Nephron progenitor cell (in vitro differentiated cells): ENCODE measurements around the gene MICALL1.
"Not testable (repeated sequence)": the region's sequence is repeated elsewhere in the genome, so short reads cannot be mapped to it uniquely, and the experiment has no call there.

Source experiments
- DNase-seq: peaks from one replicate; pipeline ENCODE4 v3.0.0; 2021
- H3K27ac Mint-ChIP-seq: 2 replicates; pipeline ENCODE4 v1.8.0; 2021; ENCODE audit warnings: mild to moderate bottlenecking, moderate library complexity, mixed read lengths
- H3K27me3 Mint-ChIP-seq: 2 replicates; pipeline ENCODE4 v1.8.0; 2021; ENCODE audit warnings: mild to moderate bottlenecking, low read depth, mixed read lengths; ENCODE audit not compliant: poor library complexity
- H3K36me3 Mint-ChIP-seq: 2 replicates; pipeline ENCODE4 v1.8.0; 2021; ENCODE audit warnings: low read depth, mixed read lengths
- H3K4me1 Mint-ChIP-seq: 2 replicates; pipeline ENCODE4 v1.8.0; 2021; ENCODE audit warnings: mixed read lengths
- H3K4me3 Mint-ChIP-seq: 2 replicates; pipeline ENCODE4 v1.8.0; 2021; ENCODE audit warnings: mild to moderate bottlenecking, moderate library complexity, mixed read lengths
- H3K9me3 Mint-ChIP-seq: 2 replicates; pipeline ENCODE4 v1.8.0; 2021; ENCODE audit warnings: mild to moderate bottlenecking, moderate library complexity, mixed read lengths
- CTCF ChIP-seq: fragments of 200-600 bp; sonication (generic); IDR thresholded peaks from 2 replicates; pipeline ENCODE4 v1.5.0; 2021; ENCODE audit warnings: antibody characterized with exemption

Gene MICALL1

DNA sequence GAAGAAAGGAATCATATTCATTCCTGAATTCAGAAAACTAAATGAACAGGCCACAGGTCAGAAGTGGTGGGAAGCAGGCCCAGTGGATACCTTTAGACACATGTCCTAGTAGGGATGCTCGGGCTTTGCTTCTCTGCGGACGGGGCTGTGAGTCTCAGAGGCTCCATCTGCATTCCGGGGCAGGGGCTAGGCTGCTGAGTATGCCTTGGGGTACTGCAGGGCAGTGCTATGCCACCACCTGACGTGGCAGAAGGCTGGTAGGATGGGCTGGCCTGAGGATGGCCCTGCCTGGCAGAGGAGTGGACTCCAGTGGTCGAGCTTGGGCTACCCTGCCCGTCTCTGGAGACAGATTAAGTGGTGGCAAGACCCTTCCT is 37.7 kb downstream of the MICALL1 start:
- no peak for TF ChIP-seq CTCF
- Mint-ChIP-seq H3K4me3 (no peak overlapping the region), H3K9me3 (no peaks in the 10 kb centered on the region), H3K27ac (no peak overlapping the region), H3K36me3 (peaks cover 18% of the 10 kb centered on the region), H3K27me3 (peaks cover 2% of the 10 kb centered on the region), H3K4me1 (peaks cover 9% of the 10 kb centered on the region)
- DNase-seq = no peak

DNA sequence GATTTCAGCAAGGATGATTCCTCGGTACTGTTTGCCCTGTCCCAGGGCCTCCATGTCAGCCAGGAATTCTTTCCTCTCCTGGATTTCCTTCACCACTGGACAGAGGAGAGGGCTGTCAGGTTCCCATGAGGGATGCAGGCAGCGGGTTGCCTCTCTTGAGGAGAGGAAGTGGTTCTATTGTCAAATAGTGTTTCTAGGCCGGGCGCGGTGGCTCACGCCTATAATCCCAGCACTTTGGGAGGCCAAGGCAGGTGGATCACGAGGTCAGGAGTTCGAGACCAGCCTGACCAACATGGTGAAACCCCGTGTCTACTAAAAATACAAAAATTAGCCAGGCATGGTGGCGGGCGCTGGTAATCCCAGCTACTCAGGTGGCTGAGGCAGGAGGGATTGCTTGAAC is 38.3 kb downstream of the MICALL1 start:
- not testable (repeated sequence) for H3K27me3 Mint-ChIP-seq, DNase-seq, H3K9me3 Mint-ChIP-seq, H3K27ac Mint-ChIP-seq, H3K4me1 Mint-ChIP-seq, H3K4me3 Mint-ChIP-seq
- peaks cover 18% of the 10 kb centered on the region for H3K36me3 Mint-ChIP-seq

DNA sequence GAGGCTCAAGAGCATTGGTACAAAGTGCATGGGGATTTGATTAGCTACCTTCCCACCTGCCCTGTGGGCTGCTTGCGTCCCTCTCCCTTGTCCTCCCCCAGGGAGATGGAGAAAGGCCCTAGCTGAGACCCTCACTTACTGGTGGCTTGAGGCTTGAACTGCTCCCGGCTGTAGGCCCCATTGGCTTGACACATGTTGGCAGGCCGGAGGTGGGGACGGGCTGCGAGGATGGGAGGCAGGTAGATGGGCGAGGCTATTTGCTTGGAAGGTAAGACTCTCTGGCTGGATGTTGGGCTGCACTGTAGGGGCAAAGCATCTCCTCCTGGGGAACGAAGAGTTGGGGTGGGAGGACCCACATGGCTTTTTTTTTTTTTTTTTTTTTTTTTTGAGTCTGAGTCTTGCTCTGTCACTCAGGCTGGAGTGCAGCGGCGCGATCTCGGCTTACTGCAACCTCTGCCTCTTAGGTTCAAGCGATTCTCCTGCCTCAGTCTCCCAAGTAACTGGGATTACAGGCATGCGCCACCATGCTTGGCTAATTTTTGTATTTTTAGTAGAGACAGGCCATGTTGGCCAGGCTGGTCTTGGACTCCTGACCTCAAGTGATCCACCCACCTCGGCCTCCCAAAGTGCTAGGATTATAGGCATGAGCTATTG is 41.2 kb downstream of the MICALL1 start:
- H3K4me1 Mint-ChIP-seq = peaks cover 20% of the 10 kb centered on the region
- H3K4me3 Mint-ChIP-seq = not testable (repeated sequence)

DNA sequence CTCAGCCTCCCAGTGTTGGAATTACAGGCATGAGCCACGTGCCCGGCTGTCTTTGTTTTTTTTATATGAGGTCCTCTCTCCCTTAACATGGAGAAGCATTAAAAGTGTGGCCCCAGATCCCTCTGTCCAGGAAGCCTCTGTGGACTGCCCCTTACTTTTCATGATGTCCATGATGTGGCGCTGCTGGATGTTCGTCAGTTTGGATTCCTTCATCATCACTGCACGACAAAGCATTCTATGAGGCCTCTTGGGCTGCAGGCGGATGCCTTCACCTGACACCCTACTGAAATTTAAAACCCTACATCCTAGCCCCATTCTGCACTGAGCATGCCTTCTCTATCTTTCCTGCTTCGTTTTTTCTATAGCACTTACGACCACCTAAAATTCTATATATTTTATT is 45.2 kb downstream of the MICALL1 start:
- DNase-seq = no peak
- Mint-ChIP-seq H3K4me3 (peak overlapping the region; percentile 49), H3K36me3 (peaks cover 10% of the 10 kb centered on the region), H3K9me3 (no peaks in the 10 kb centered on the region), H3K27me3 (peaks cover 17% of the 10 kb centered on the region), H3K27ac (no peak overlapping the region), H3K4me1 (peaks cover 40% of the 10 kb centered on the region)
- TF ChIP-seq CTCF = no peak

More for the DNA sequence above, 41.2 kb downstream of the MICALL1 start:
- not testable (repeated sequence) for H3K36me3 Mint-ChIP-seq, DNase-seq, H3K27me3 Mint-ChIP-seq, H3K27ac Mint-ChIP-seq, H3K9me3 Mint-ChIP-seq

- peaks cover 17% of the 10 kb centered on the region for H3K27me3 Mint-ChIP-seq
- not testable (repeated sequence) for DNase-seq, H3K27ac Mint-ChIP-seq, H3K9me3 Mint-ChIP-seq
- peaks cover 23% of the 10 kb centered on the region for H3K36me3 Mint-ChIP-seq
- H3K4me3 Mint-ChIP-seq = peak overlapping the region; percentile 98
- H3K4me1 Mint-ChIP-seq = peaks cover 40% of the 10 kb centered on the region
These were observed 46.5 kb downstream of the MICALL1 start for GRCh38 chr22:37952629-37953028.

GRCh38 chr22:37953062-37953436 is 47.0 kb downstream of the MICALL1 start:
- H3K27ac Mint-ChIP-seq = peak overlapping the region; percentile 79
- DNase-seq = no peak
- H3K36me3 Mint-ChIP-seq = peaks cover 27% of the 10 kb centered on the region
- peaks cover 17% of the 10 kb centered on the region for H3K27me3 Mint-ChIP-seq
- peak overlapping the region; percentile 98 for H3K4me3 Mint-ChIP-seq
- peaks cover 40% of the 10 kb centered on the region for H3K4me1 Mint-ChIP-seq
- H3K9me3 Mint-ChIP-seq = no peaks in the 10 kb centered on the region
- TF ChIP-seq CTCF = no peak

DNA sequence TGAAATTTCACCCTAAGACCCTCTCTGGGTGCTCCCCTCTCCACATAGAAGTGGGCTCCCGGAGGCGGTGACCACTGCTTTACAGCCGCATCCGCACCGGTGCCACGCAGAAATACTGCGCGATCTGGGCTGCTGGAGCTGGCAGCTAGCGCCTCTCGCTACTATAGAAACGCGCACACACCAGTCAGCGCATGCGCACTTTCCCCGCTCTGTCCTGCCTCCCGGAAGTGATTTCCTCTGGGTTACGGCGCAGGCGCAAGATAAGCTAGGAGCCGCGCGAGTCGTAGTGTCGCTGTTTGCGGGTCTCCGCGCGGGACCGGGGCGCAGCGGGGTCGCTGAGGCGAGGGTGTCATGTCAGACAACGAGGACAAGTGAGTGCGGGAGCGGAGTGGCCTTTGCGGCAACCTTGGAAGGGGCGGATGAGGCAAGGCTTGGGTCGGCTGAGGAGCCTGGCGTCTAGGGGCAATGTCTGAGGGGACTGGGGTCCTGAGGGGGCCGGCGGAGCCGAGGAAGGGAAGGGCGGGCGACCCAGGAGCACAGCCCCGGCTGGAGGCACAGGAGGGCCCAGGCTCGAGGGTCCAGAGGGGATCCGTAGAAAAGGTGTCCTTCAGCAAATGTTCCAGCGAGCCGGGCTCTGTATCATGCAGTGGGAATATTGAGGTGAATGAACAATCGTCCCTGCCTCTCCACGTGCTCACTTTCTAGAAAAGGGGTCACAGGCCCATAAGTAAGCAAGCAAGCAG is 47.5 kb downstream of the MICALL1 start, which contains the start of the genes C22orf23 and POLR2F:
C22orf23 (minus strand) TSS at position 165 of the 743 bp plus-strand sequence. CDS start 452 bp downstream, outside the sequence.
POLR2F (plus strand) TSS at position 263 of the 743 bp plus-strand sequence; CDS start at position 352, 89 bp downstream.
- peak within 1 kb of the TSS; percentile 98 for H3K4me3 Mint-ChIP-seq
- no peak for TF ChIP-seq CTCF
- peak; percentile 98 for DNase-seq
- peaks cover 40% of the 10 kb centered on the region for H3K4me1 Mint-ChIP-seq
- H3K36me3 Mint-ChIP-seq = peaks cover 30% of the 10 kb centered on the region
- H3K9me3 Mint-ChIP-seq = no peaks in the 10 kb centered on the region
- peak within 1 kb of the TSS; percentile 85 for H3K27ac Mint-ChIP-seq
- H3K27me3 Mint-ChIP-seq = peaks cover 17% of the 10 kb centered on the region
